Gastrocnemius medialis (tissue), 4 donors: ENCODE results near the gene CAMSAP1. TPM values are rescaled to one million over a fixed set of nuclear protein-coding genes. Genes with fewer than 3 reads are reported as not detected.

Source experiments
- ATAC-seq, 2 donors: fragments of 150-250 bp; one replicate each; pipeline ENCODE4 v1.9.1; 2016
- DNase-seq, 2 donors: peaks; one replicate each; pipeline ENCODE4 v3.0.0-alpha.2; 2019
- H3K27ac ChIP-seq, 4 donors: fragments of 200-600 bp; sonication (generic); 1 replicate in 1 of 4; 2 replicates in 3 of 4; pipeline ENCODE4 v1.5.1; 2016 to 2018; ENCODE audit warnings: mild to moderate bottlenecking in 2 of 4, moderate library complexity in 1 of 4
- H3K27me3 ChIP-seq, 3 donors: fragments of 200-600 bp; sonication (generic) in 2 of 3; 1 replicate in 1 of 3; 2 replicates in 2 of 3; pipeline versions ENCODE4 v1.5.1 to v1.6.0; 2016 to 2019; ENCODE audit warnings: mild to moderate bottlenecking in 1 of 3, moderate library complexity in 1 of 3
- H3K36me3 ChIP-seq, 2 donors: fragments of 200-600 bp; sonication (generic) in 1 of 2; one replicate each; pipeline ENCODE4 v1.5.1; 2017 to 2018
- H3K4me1 ChIP-seq, 2 donors: fragments of 200-600 bp; sonication (generic) in 1 of 2; one replicate each; pipeline ENCODE4 v1.5.1; 2016 to 2017; ENCODE audit warnings: mild to moderate bottlenecking in 2 of 2
- H3K4me3 ChIP-seq, 4 donors: fragments of 200-600 bp; sonication (generic) in 3 of 4; 1 replicate in 1 of 4; 2 replicates in 3 of 4; pipeline ENCODE4 v1.5.1; 2016 to 2019; ENCODE audit warnings: mild to moderate bottlenecking in 2 of 4
- H3K9me3 ChIP-seq, 3 donors: fragments of 200-600 bp; sonication (generic) in 2 of 3; 1 replicate in 1 of 3; 2 replicates in 2 of 3; pipeline ENCODE4 v1.5.1; 2016 to 2019
- CTCF ChIP-seq, 5 experiments: fragments of 450-650 bp in 3 of 5; fragments of 200-600 bp in 2 of 5; sonication (generic) in 2 of 5; IDR thresholded peaks in 4 of 5; conservative IDR thresholded peaks in 1 of 5; 1 replicate in 4 of 5; 2 replicates in 1 of 5; pipeline ENCODE4 v1.5.1; 2016 to 2019; ENCODE audit warnings: antibody characterized with exemption in 5 of 5, mild to moderate bottlenecking in 3 of 5, moderate library complexity in 3 of 5
- POLR2A ChIP-seq, 2 donors: fragments of 450-650 bp; IDR thresholded peaks; one replicate each; pipeline ENCODE4 v1.6.1; 2017; ENCODE audit warnings: antibody characterized with exemption in 2 of 2, mild to moderate bottlenecking in 2 of 2, moderate library complexity in 2 of 2
- in situ Hi-C, 4 donors: fragments of 200-750 bp; cut with MboI; loops; one replicate each; pipeline versions ENCODE4 v1.15.0 to v1.8.0; 2017; ENCODE audit warnings: low sequenced_read_pairs in 4 of 4
- intact Hi-C: fragments of 100-400 bp; cut with DNase I; formaldehyde crosslinking; loops from one replicate; pipeline ENCODE4 v1.15.1; 2023; ENCODE audit warnings: low total_unique reads
- total RNA-seq, 4 donors: library from RNA; depleted of rRNA; stranded (reverse); fragments of >200 nt; gene quantifications; one replicate each; pipeline versions ENCODE4 v1.1.0 to v1.2.3, GENCODE V29; 2016

The CAMSAP1 gene
- total RNA-seq, 4 donors from 2014 or later: 54.8 to 94.9 (median 82.9) TPM

DNA sequence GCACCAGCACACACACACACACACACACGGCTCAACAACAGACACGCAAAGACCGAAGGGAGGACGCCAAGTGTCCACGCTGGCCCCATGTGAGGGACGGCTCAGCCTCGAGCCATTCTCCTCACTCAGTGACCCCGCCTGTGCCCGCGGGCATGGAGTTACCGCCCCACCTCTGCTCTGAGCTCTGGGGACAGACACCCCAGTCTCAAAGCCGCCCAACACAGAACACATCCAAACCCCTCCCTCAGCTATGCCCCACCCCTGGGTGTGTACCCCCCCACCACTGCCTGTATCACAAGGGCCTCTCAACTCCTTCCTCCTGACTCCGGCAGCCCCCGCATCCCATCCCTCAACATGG, 81.2 kb downstream of the CAMSAP1 start:
- ATAC-seq: no peak
- H3K9me3 ChIP-seq: no peaks in the 10 kb centered on the region
- intact Hi-C loops: no loop called here
- no peak for TF ChIP-seq CTCF (IDR thresholded peaks at IDR 0.05 in 4 of 5, conservative IDR thresholded peaks at IDR 0.05 in 1 of 5)
- TF ChIP-seq POLR2A (IDR thresholded peaks at IDR 0.05): no peak
- no peak overlapping the region for H3K27ac ChIP-seq
- H3K4me3 ChIP-seq: no peak overlapping the region
- no peak for DNase-seq
- H3K4me1 ChIP-seq: no peaks in the 10 kb centered on the region
- H3K27me3 ChIP-seq: no peaks in the 10 kb centered on the region
- in situ Hi-C loops: no loop called here
- peaks cover 0 to 43% of the 10 kb centered on the region in 2 donors for H3K36me3 ChIP-seq

DNA sequence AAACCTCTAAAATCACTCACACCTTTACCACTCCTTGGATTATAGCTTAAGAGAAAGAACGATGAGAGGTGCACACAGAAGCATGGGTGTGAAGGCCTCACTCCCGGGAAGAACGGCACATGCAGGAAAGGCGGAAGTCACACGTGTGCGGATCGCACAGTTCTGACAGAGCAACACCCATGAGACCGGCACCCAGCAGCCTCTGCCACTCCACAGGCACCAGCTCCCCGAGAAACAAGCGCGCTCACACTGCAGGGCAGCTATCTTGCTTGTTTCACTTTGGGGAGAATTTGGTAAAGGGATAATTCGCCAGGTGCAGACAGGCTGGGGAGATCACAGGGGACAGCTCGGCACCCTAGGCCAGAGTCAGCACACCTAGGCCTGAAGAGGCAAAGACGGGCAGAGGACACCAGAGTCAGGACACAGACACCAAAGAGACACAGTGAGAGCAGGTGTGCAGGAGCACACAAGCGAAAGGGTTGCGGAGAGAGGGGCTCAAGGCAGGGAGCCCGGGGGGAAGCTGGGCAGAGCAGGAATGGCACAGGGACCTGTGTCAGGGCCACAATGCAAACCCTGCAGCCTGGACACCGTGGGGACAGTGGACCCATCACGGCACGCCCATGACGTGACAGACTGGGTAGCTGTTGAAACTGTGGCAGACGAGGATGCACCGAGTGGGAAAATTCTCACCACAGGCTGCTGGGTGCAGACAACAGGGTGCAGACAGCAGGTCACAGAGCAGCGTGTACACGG, 81.7 kb downstream of the CAMSAP1 start:
- TF ChIP-seq CTCF (IDR thresholded peaks at IDR 0.05 in 4 of 5, conservative IDR thresholded peaks at IDR 0.05 in 1 of 5): no peak
- no peak for TF ChIP-seq POLR2A (IDR thresholded peaks at IDR 0.05)
- ATAC-seq: no peak
- intact Hi-C loops: no loop called here

GRCh38 chr9:135823036-135823435, 84.3 kb downstream of the CAMSAP1 start:
- intact Hi-C loops: no loop called here
- in situ Hi-C loops: no loop called here
- no peak for ATAC-seq
- TF ChIP-seq POLR2A (IDR thresholded peaks at IDR 0.05) (no peak), CTCF (IDR thresholded peaks at IDR 0.05 in 4 of 5, conservative IDR thresholded peaks at IDR 0.05 in 1 of 5) (no peak)
- H3K4me3 ChIP-seq: no peak overlapping the region
- H3K36me3 ChIP-seq: peaks cover 0 to 71% of the 10 kb centered on the region in 2 donors
- no peaks in the 10 kb centered on the region for H3K9me3 ChIP-seq
- H3K27me3 ChIP-seq: no peaks in the 10 kb centered on the region
- H3K4me1 ChIP-seq: no peaks in the 10 kb centered on the region
- DNase-seq: no peak
- no peak overlapping the region for H3K27ac ChIP-seq

More for the DNA sequence above, 81.7 kb downstream of the CAMSAP1 start:
- Histone ChIP-seq H3K4me1 (no peaks in the 10 kb centered on the region), H3K27ac (no peak overlapping the region), H3K27me3 (no peaks in the 10 kb centered on the region), H3K4me3 (no peak overlapping the region), H3K9me3 (no peaks in the 10 kb centered on the region), H3K36me3 (peaks cover 0 to 48% of the 10 kb centered on the region in 2 donors)
- no peak for DNase-seq
- in situ Hi-C loops: no loop called here

DNA sequence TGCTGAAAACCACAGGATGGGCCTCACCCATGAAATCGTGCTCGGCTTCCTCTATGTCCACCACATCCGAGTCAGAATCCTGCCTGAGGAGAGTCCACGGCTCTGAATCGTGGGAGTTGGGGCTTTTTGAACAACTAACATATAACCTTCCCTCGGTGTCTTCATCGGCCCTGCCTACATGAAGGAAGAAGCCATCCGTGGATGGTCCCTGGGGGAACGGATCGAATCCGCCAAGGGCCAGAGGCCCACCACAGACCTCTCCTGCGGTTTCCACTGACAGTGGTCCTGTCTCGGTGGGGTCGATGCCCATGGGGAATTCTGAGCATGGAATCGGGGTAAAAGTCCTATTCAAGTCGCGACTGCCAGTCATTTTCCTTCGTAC, 85.0 kb downstream of the CAMSAP1 start:
- H3K27ac ChIP-seq: no peak overlapping the region
- intact Hi-C loops: no loop called here
- no peak for ATAC-seq
- in situ Hi-C loops: no loop called here
- H3K36me3 ChIP-seq: peaks cover 0 to 74% of the 10 kb centered on the region in 2 donors
- TF ChIP-seq POLR2A (IDR thresholded peaks at IDR 0.05) (no peak), CTCF (IDR thresholded peaks at IDR 0.05 in 4 of 5, conservative IDR thresholded peaks at IDR 0.05 in 1 of 5) (no peak)
- no peak overlapping the region for H3K4me3 ChIP-seq
- DNase-seq: no peak
- no peaks in the 10 kb centered on the region for H3K4me1 ChIP-seq
- H3K9me3 ChIP-seq: no peaks in the 10 kb centered on the region
- H3K27me3 ChIP-seq: no peaks in the 10 kb centered on the region
